GM23248 (cell line): ENCODE measurements around the gene PXDC1. TPM values are rescaled to one million over a fixed set of nuclear protein-coding genes. Genes with fewer than 3 reads are reported as not detected.

Experiments
- DNase-seq: peaks from one replicate; pipeline ENCODE4 v3.0.0-alpha.2; 2015
- H2AFZ ChIP-seq: fragments of 200-600 bp; sonication (generic); 2 replicates; pipeline ENCODE4 v1.6.1; 2016; ENCODE audit warnings: antibody characterized with exemption
- H3F3A ChIP-seq: fragments of 200-600 bp; sonication (generic); 2 replicates; pipeline ENCODE4 v1.6.1; 2016; ENCODE audit warnings: mild to moderate bottlenecking, antibody characterized with exemption, mixed run types; ENCODE audit not compliant: insufficient read depth
- H3K27ac ChIP-seq: fragments of 200-600 bp; sonication (generic); 2 replicates; pipeline ENCODE4 v1.5.1; 2016; ENCODE audit warnings: mild to moderate bottlenecking
- H3K27me3 ChIP-seq: fragments of 200-600 bp; sonication (generic); replicated peaks from 2 replicates; pipeline ENCODE4 v1.6.1; 2016; ENCODE audit warnings: mild to moderate bottlenecking; ENCODE audit not compliant: insufficient read depth
- H3K36me3 ChIP-seq: fragments of 200-600 bp; sonication (generic); 2 replicates; pipeline ENCODE4 v1.6.1; 2016; ENCODE audit warnings: low read depth, mild to moderate bottlenecking
- H3K4me1 ChIP-seq: fragments of 200-600 bp; sonication (generic); 2 replicates; pipeline ENCODE4 v1.6.1; 2016; ENCODE audit warnings: mild to moderate bottlenecking; ENCODE audit not compliant: insufficient read depth
- H3K4me2 ChIP-seq: fragments of 200-600 bp; sonication (generic); one replicate; pipeline ENCODE4 v1.6.1; 2016; ENCODE audit warnings: mild to moderate bottlenecking; ENCODE audit not compliant: unreplicated experiment
- H3K4me3 ChIP-seq: fragments of 200-600 bp; sonication (generic); 2 replicates; pipeline ENCODE4 v1.5.1; 2016; ENCODE audit warnings: mild to moderate bottlenecking
- H3K79me2 ChIP-seq: fragments of 200-600 bp; sonication (generic); 2 replicates; pipeline ENCODE4 v1.6.1; 2016; ENCODE audit warnings: mild to moderate bottlenecking; ENCODE audit not compliant: insufficient read depth
- H3K9ac ChIP-seq: fragments of 200-600 bp; sonication (generic); 2 replicates; pipeline ENCODE4 v1.6.1; 2016; ENCODE audit warnings: mild to moderate bottlenecking
- H3K9me2 ChIP-seq: fragments of 200-600 bp; sonication (generic); 2 replicates; pipeline ENCODE4 v1.6.1; 2016; ENCODE audit warnings: mixed run types, mild to moderate bottlenecking, moderate library complexity; ENCODE audit not compliant: insufficient read depth
- H3K9me3 ChIP-seq: fragments of 200-600 bp; sonication (generic); one replicate; pipeline ENCODE4 v1.6.1; 2017; ENCODE audit warnings: low read depth
- H4K20me1 ChIP-seq: fragments of 200-600 bp; sonication (generic); 2 replicates; pipeline ENCODE4 v1.6.0; 2016; ENCODE audit not compliant: insufficient read depth
- EZH2 ChIP-seq: fragments of 200-600 bp; sonication (generic); IDR thresholded peaks from 2 replicates; pipeline ENCODE4 v1.6.1; 2018; ENCODE audit warnings: antibody characterized with exemption, mild to moderate bottlenecking; ENCODE audit not compliant: insufficient read depth, poor library complexity, severe bottlenecking
- EZH2phosphoT487 ChIP-seq: fragments of 200-600 bp; sonication (generic); IDR thresholded peaks from 2 replicates; pipeline ENCODE4 v1.6.1; 2018; ENCODE audit warnings: antibody characterized with exemption, moderate library complexity, mild to moderate bottlenecking, low read depth; ENCODE audit not compliant: insufficient read depth
- WGBS, 2 experiments: methylation state at CpG; one replicate each; pipeline ENCODE4 v1.1.6; 2015 to 2017; ENCODE audit warnings: low lambda C conversion rate in 2 of 2, low coverage in 1 of 2; ENCODE audit errors: missing lambda C conversion rate in 2 of 2; 5-methylcytosine and 5-hydroxymethylcytosine counted together
- in situ Hi-C: fragments of 300-500 bp; cut with MboI; formaldehyde crosslinking; loops from 2 replicates; pipeline ENCODE4 v1.15.0; 2020
- polyA plus RNA-seq: library from polyadenylated mRNA; unstranded; fragments of >200 nt; fragmentation: Nextera tagmentation; extraction: Ambion mirVana; gene quantifications from 2 replicates; pipeline ENCODE4 v1.2.1, GENCODE V29; 2016
- total RNA-seq: library from RNA; depleted of rRNA; stranded (reverse); fragments of >200 nt; shearing (Covaris generic); gene quantifications from 2 replicates; pipeline ENCODE4 v1.2.3, GENCODE V29; 2014

Gene PXDC1
- total and polyA plus RNA-seq, 2 experiments from 2014 or later: 135 to 192 TPM

- in situ Hi-C loops: no loop called here
These were observed 33.6 kb upstream of the PXDC1 start for GRCh38 chr6:3784885-3785744.

GRCh38 chr6:3784423-3784822 is 32.9 kb upstream of the PXDC1 start:
- no peak for DNase-seq
- Histone ChIP-seq H2AFZ (no peak overlapping the region), H3K9ac (no peak overlapping the region), H3K9me2 (no peaks in the 10 kb centered on the region), H3K79me2 (no peaks in the 10 kb centered on the region), H3K36me3 (no peaks in the 10 kb centered on the region), H3K4me3 (no peak overlapping the region), H3F3A (no peaks in the 10 kb centered on the region), H4K20me1 (no peaks in the 10 kb centered on the region), H3K27me3 (no peaks in the 10 kb centered on the region), H3K4me2 (no peak overlapping the region), H3K9me3 (no peaks in the 10 kb centered on the region), H3K27ac (no peak overlapping the region), H3K4me1 (peaks cover 10% of the 10 kb centered on the region; the same call in 1 of the 2 replicates)
- TF ChIP-seq EZH2phosphoT487 (no peak), EZH2 (no peak)
- WGBS, 2 experiments: 96% methylated on average over 12 of the region's 12 CpGs
- in situ Hi-C loops: no loop called here

More at GRCh38 chr6:3784885-3785744, 33.6 kb upstream of the PXDC1 start:
- no peak overlapping the region for H3K4me2 ChIP-seq
- no peak overlapping the region for H3K4me3 ChIP-seq
- 83 to 85% methylated on average over 26 of the region's 26 CpGs for WGBS, 2 experiments
- H3K9me3 ChIP-seq: no peaks in the 10 kb centered on the region
- H3K4me1 ChIP-seq: peaks cover 13% of the 10 kb centered on the region; the same call in 1 of the 2 replicates
- no peak for DNase-seq
- H3K9ac ChIP-seq: no peak overlapping the region
- no peaks in the 10 kb centered on the region for H3K79me2 ChIP-seq
- H3F3A ChIP-seq: no peaks in the 10 kb centered on the region
- no peaks in the 10 kb centered on the region for H4K20me1 ChIP-seq
- H3K27ac ChIP-seq: no peak overlapping the region
- no peak overlapping the region for H2AFZ ChIP-seq
- H3K27me3 ChIP-seq: no peaks in the 10 kb centered on the region
- no peaks in the 10 kb centered on the region for H3K9me2 ChIP-seq
- TF ChIP-seq EZH2 (no peak), EZH2phosphoT487 (no peak)
- H3K36me3 ChIP-seq: no peaks in the 10 kb centered on the region

GRCh38 chr6:3782876-3783832 is 31.6 kb upstream of the PXDC1 start:
- H3K79me2 ChIP-seq: no peaks in the 10 kb centered on the region
- H3K9me2 ChIP-seq: no peaks in the 10 kb centered on the region
- H3K4me2 ChIP-seq: no peak overlapping the region
- H4K20me1 ChIP-seq: no peaks in the 10 kb centered on the region
- H3K4me1 ChIP-seq: 0 out of 2 replicates have a peak, but pooled peaks cover 7% of the 10 kb centered on the region
- H3K9ac ChIP-seq: no peak overlapping the region
- no peak for DNase-seq
- no peak for TF ChIP-seq EZH2
- TF ChIP-seq EZH2phosphoT487: no peak
- no peak overlapping the region for H3K4me3 ChIP-seq
- H3F3A ChIP-seq: no peaks in the 10 kb centered on the region
- no peaks in the 10 kb centered on the region for H3K36me3 ChIP-seq
- WGBS, 2 experiments: 61 to 65% methylated on average over 17 of the region's 17 CpGs
- no peak overlapping the region for H2AFZ ChIP-seq
- H3K27me3 ChIP-seq: no peaks in the 10 kb centered on the region
- in situ Hi-C loops: no loop called here
- no peaks in the 10 kb centered on the region for H3K9me3 ChIP-seq
- H3K27ac ChIP-seq: no peak overlapping the region

- Histone ChIP-seq H3K4me1 (0 out of 2 replicates have a peak, but pooled peaks cover 7% of the 10 kb centered on the region), H3K9me3 (no peaks in the 10 kb centered on the region), H3K36me3 (no peaks in the 10 kb centered on the region), H4K20me1 (no peaks in the 10 kb centered on the region), H3K27me3 (no peaks in the 10 kb centered on the region), H3K9ac (no peak overlapping the region), H3K9me2 (no peaks in the 10 kb centered on the region), H3K4me2 (no peak overlapping the region), H3K79me2 (no peaks in the 10 kb centered on the region), H3K4me3 (no peak overlapping the region), H3K27ac (no peak overlapping the region), H3F3A (no peaks in the 10 kb centered on the region), H2AFZ (no peak overlapping the region)
- 83% methylated on average over 8 of the region's 8 CpGs for WGBS, 2 experiments
- no peak for DNase-seq
- in situ Hi-C loops: no loop called here
- TF ChIP-seq EZH2 (no peak), EZH2phosphoT487 (no peak)
These were observed 30.0 kb upstream of the PXDC1 start for GRCh38 chr6:3781504-3781903.
